Ovary (tissue), 3 donors: ENCODE data around the gene CCNT2.

Experiments used
- EP300 ChIP-seq: sonication (generic); formaldehyde crosslinking; IDR thresholded peaks from one replicate; pipeline ENCODE4 v1.6.1; 2017; ENCODE audit warnings: antibody characterized with exemption
- TF ChIP-seq, protein P1 (sequence below), 3 donors: fragments of 450-650 bp in 2 of 3; fragments of 200-600 bp in 1 of 3; IDR thresholded peaks; one replicate each; pipeline versions ENCODE4 v1.5.1 to v1.8.0; 2016 to 2022; ENCODE audit warnings: antibody characterized with exemption in 3 of 3, mild to moderate bottlenecking in 1 of 3
- donor health status: DM: no; HTN: no; CAD: no.

DNA sequence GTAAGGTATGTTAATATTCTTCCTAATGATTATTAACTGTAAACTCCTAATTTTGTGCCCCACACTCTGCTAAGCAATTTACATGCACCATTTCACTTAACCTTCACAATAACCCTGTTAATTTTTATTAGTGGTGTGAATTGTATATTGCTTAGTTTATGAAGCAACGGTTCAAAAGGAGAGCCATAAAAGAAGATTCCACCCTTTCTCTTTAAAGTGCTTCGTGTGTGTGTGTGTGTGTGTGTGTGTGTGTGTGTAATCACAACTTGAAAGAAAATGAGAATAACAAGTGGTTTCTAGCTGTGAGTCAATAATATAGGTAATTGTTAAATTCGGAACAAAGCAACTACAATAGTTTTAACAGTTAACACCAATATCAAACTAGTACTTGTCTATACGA lies 60.6 kb downstream of the CCNT2 start:
- TF ChIP-seq, protein P1, sequence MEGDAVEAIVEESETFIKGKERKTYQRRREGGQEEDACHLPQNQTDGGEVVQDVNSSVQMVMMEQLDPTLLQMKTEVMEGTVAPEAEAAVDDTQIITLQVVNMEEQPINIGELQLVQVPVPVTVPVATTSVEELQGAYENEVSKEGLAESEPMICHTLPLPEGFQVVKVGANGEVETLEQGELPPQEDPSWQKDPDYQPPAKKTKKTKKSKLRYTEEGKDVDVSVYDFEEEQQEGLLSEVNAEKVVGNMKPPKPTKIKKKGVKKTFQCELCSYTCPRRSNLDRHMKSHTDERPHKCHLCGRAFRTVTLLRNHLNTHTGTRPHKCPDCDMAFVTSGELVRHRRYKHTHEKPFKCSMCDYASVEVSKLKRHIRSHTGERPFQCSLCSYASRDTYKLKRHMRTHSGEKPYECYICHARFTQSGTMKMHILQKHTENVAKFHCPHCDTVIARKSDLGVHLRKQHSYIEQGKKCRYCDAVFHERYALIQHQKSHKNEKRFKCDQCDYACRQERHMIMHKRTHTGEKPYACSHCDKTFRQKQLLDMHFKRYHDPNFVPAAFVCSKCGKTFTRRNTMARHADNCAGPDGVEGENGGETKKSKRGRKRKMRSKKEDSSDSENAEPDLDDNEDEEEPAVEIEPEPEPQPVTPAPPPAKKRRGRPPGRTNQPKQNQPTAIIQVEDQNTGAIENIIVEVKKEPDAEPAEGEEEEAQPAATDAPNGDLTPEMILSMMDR (IDR thresholded peaks at IDR 0.05) = no peak
- no peak for TF ChIP-seq EP300
